HEK293 (cell line): ENCODE measurements around the gene UTP14C.
"Not testable (repeated sequence)": the region's sequence is repeated elsewhere in the genome, so short reads cannot be mapped to it uniquely, and the experiment has no call there.

Experiments
- CTCF ChIA-PET: fragments of 350-600 bp; formaldehyde crosslinking; extraction: SDS; loops from one replicate; lab custom pipeline; 2021; ENCODE audit warnings: antibody characterized with exemption; lab: Yijun Ruan, JAX
- POLR2A ChIA-PET: fragments of 300-600 bp; formaldehyde crosslinking; extraction: SDS; loops from one replicate; lab custom pipeline; 2020; ENCODE audit warnings: antibody characterized with exemption, inconsistent platforms; lab: Yijun Ruan, JAX
- H3K27ac ChIP-seq: fragments of 200-500 bp; sonication (Bioruptor generic); 2 replicates; pipeline ENCODE4 v1.5.1; 2014; ENCODE audit warnings: low read depth, low read length, control low read depth, inconsistent platforms; ENCODE audit errors: extremely low read depth
- H3K36me3 ChIP-seq, 2 experiments: fragments of 200-500 bp in 1 of 2; sonication (Bioruptor generic) in 1 of 2; 1 replicate in 1 of 2; 2 replicates in 1 of 2; pipeline ENCODE4 v1.5.1; 2014 to 2017; ENCODE audit warnings: inconsistent platforms in 2 of 2, low read length in 2 of 2; ENCODE audit not compliant: control insufficient read depth in 2 of 2, insufficient read depth in 1 of 2
- H3K4me1 ChIP-seq: fragments of 200-500 bp; sonication (Bioruptor generic); 2 replicates; pipeline ENCODE4 v1.5.1; 2014; ENCODE audit warnings: mild to moderate bottlenecking, low read length, inconsistent platforms; ENCODE audit not compliant: control insufficient read depth, insufficient read depth
- H3K4me3 ChIP-seq: 2 replicates; pipeline ENCODE4 v1.5.1; 2011; ENCODE audit warnings: low read depth, mild to moderate bottlenecking, control low read depth, low read length, moderate library complexity
- H3K9me3 ChIP-seq: fragments of 200-500 bp; sonication (Bioruptor generic); 2 replicates; pipeline ENCODE4 v1.5.1; 2014; ENCODE audit warnings: low read depth, low read length, inconsistent platforms; ENCODE audit not compliant: control insufficient read depth, insufficient read depth
- BCL6B ChIP-seq: fragments of 450-650 bp; formaldehyde crosslinking; IDR thresholded peaks from 2 replicates; pipeline ENCODE4 v1.5.1; 2017; ENCODE audit warnings: missing biosample characterization, missing genetic modification characterization
- MEIS1 ChIP-seq: sonication (generic); formaldehyde crosslinking; IDR thresholded peaks from 2 replicates; pipeline ENCODE4 v1.8.1; 2022; ENCODE audit warnings: missing genetic modification reagents, mild to moderate bottlenecking, borderline replicate concordance
- OSR2 ChIP-seq: fragments of 450-650 bp; formaldehyde crosslinking; IDR thresholded peaks from 2 replicates; pipeline ENCODE4 v1.5.1; 2016; ENCODE audit warnings: missing biosample characterization, missing genetic modification characterization
- PRDM1 ChIP-seq: fragments of 450-650 bp; formaldehyde crosslinking; IDR thresholded peaks from 2 replicates; pipeline ENCODE4; 2016; ENCODE audit warnings: missing biosample characterization, missing genetic modification characterization
- SP3 ChIP-seq: fragments of 450-650 bp; formaldehyde crosslinking; IDR thresholded peaks from 2 replicates; pipeline ENCODE4 v1.5.1; 2016; ENCODE audit warnings: missing biosample characterization, missing genetic modification characterization
- ZEB2 ChIP-seq: fragments of 450-650 bp; formaldehyde crosslinking; IDR thresholded peaks from 2 replicates; pipeline ENCODE4 v1.5.1; 2016; ENCODE audit warnings: missing biosample characterization, missing genetic modification characterization
- ZFP3 ChIP-seq: fragments of 450-650 bp; formaldehyde crosslinking; IDR thresholded peaks from 2 replicates; pipeline ENCODE4 v1.5.1; 2016; ENCODE audit warnings: low read depth, missing biosample characterization, missing genetic modification characterization
- ZNF114 ChIP-seq: fragments of 450-650 bp; formaldehyde crosslinking; IDR thresholded peaks from 2 replicates; pipeline ENCODE4 v1.5.0; 2017; ENCODE audit warnings: missing biosample characterization, missing genetic modification characterization
- ZNF140 ChIP-seq: fragments of 450-650 bp; formaldehyde crosslinking; IDR thresholded peaks from 2 replicates; pipeline ENCODE4 v1.5.1; 2016; ENCODE audit warnings: missing biosample characterization, missing genetic modification characterization
- ZNF16 ChIP-seq: fragments of 450-650 bp; formaldehyde crosslinking; IDR thresholded peaks from 2 replicates; pipeline ENCODE4 v1.5.1; 2016; ENCODE audit warnings: low read depth, missing biosample characterization, missing genetic modification characterization
- ZNF174 ChIP-seq: fragments of 450-650 bp; formaldehyde crosslinking; IDR thresholded peaks from 2 replicates; pipeline ENCODE4 v1.5.0; 2017; ENCODE audit warnings: missing biosample characterization, mild to moderate bottlenecking, missing genetic modification characterization
- ZNF221 ChIP-seq: fragments of 450-650 bp; formaldehyde crosslinking; IDR thresholded peaks from 2 replicates; pipeline ENCODE4 v1.5.1; 2017; ENCODE audit warnings: missing biosample characterization, missing genetic modification characterization, borderline replicate concordance
- ZNF239 ChIP-seq: fragments of 450-650 bp; formaldehyde crosslinking; IDR thresholded peaks from 2 replicates; pipeline ENCODE4 v1.5.1; 2016; ENCODE audit warnings: missing biosample characterization, missing genetic modification characterization
- ZNF341 ChIP-seq: fragments of 450-650 bp; formaldehyde crosslinking; IDR thresholded peaks from 2 replicates; pipeline ENCODE4; 2016; ENCODE audit warnings: low read depth, missing biosample characterization, missing genetic modification characterization
- ZNF510 ChIP-seq: fragments of 450-650 bp; formaldehyde crosslinking; IDR thresholded peaks from 2 replicates; pipeline ENCODE4 v1.5.1; 2018; ENCODE audit warnings: mild to moderate bottlenecking, missing genetic modification characterization, missing biosample characterization; ENCODE audit not compliant: insufficient replicate concordance
- ZNF621 ChIP-seq: fragments of 450-650 bp; formaldehyde crosslinking; IDR thresholded peaks from 2 replicates; pipeline ENCODE4 v1.5.1; 2017; ENCODE audit warnings: missing biosample characterization, missing genetic modification characterization
- ZNF623 ChIP-seq: fragments of 450-650 bp; formaldehyde crosslinking; IDR thresholded peaks from 2 replicates; pipeline ENCODE4 v1.5.1; 2016; ENCODE audit warnings: missing biosample characterization, missing genetic modification characterization
- ZNF626 ChIP-seq: fragments of 450-650 bp; sonication (Bioruptor Pico); formaldehyde crosslinking; IDR thresholded peaks from 2 replicates; pipeline ENCODE4 v1.5.1; 2018; ENCODE audit warnings: missing biosample characterization, missing genetic modification characterization, inconsistent platforms
- ZNF747 ChIP-seq: fragments of 450-650 bp; formaldehyde crosslinking; IDR thresholded peaks from 2 replicates; pipeline ENCODE4 v1.5.1; 2016; ENCODE audit warnings: missing biosample characterization, missing genetic modification characterization
- ZNF777 ChIP-seq: fragments of 450-650 bp; formaldehyde crosslinking; IDR thresholded peaks from 2 replicates; pipeline ENCODE4 v1.5.1; 2017; ENCODE audit warnings: missing biosample characterization, missing genetic modification characterization, borderline replicate concordance
- ZSCAN18 ChIP-seq: fragments of 450-650 bp; formaldehyde crosslinking; IDR thresholded peaks from 2 replicates; pipeline ENCODE4 v1.5.1; 2016; ENCODE audit warnings: missing biosample characterization, missing genetic modification characterization
- TF ChIP-seq, protein P1 (sequence below): fragments of 450-650 bp; formaldehyde crosslinking; IDR thresholded peaks from 2 replicates; pipeline ENCODE4 v1.5.0; 2017; ENCODE audit warnings: missing biosample characterization, missing genetic modification characterization, borderline replicate concordance
- TF ChIP-seq, protein P2 (sequence below): fragments of 450-650 bp; formaldehyde crosslinking; IDR thresholded peaks from 2 replicates; pipeline ENCODE4; 2016; ENCODE audit warnings: missing biosample characterization, missing genetic modification characterization
- TF ChIP-seq, protein P3 (sequence below): fragments of 450-650 bp; formaldehyde crosslinking; IDR thresholded peaks from 2 replicates; pipeline ENCODE4 v1.5.1; 2016; ENCODE audit warnings: missing biosample characterization, missing genetic modification characterization
- TF ChIP-seq, protein P4 (sequence below): fragments of 450-650 bp; formaldehyde crosslinking; IDR thresholded peaks from 2 replicates; pipeline ENCODE4 v1.5.1; 2016; ENCODE audit warnings: missing biosample characterization, missing genetic modification characterization

The UTP14C gene

GRCh38 chr13:52027832-52028231 lies 3.3 kb downstream of the UTP14C start:
- CTCF ChIA-PET, result no interaction called here
- POLR2A ChIA-PET, result interaction anchor here (0.7 kb wide), 1 partner anchor 26 kb away, joined by 3 read pairs; no protein-coding TSS in a partner anchor
- H3K36me3 ChIP-seq, result peaks cover 4 to 38% of the 10 kb centered on the region in 2 experiments; a peak in 2 of 3 replicates

GRCh38 chr13:52029569-52029968 lies 5.1 kb downstream of the UTP14C start:
- Histone ChIP-seq H3K4me1 (no peaks in the 10 kb centered on the region), H3K27ac (no peak overlapping the region), H3K4me3 (no peak overlapping the region), H3K9me3 (no peaks in the 10 kb centered on the region), H3K36me3 (peaks cover 4 to 25% of the 10 kb centered on the region in 2 experiments; a peak in 2 of 3 replicates)
- ChIA-PET POLR2A (interaction anchor here (0.9 kb wide), 1 partner anchor 17 kb away, joined by 4 read pairs; the partner anchor contains the start of gene ALG11), CTCF (interaction anchor here (0.7 kb wide), 2 partner anchors 59 to 293 kb away, joined by 3 to 4 read pairs; no protein-coding TSS in a partner anchor)
- TF ChIP-seq ZNF221 (tag by site-specific recombination) (no peak), SP3 (tag by site-specific recombination) (no peak), ZNF626 (tag by site-specific recombination) (no peak), PRDM1 (no peak), ZNF114 (tag by site-specific recombination) (no peak), ZNF621 (tag by site-specific recombination) (no peak), ZNF16 (no peak), MEIS1 (CRISPR knock-in tag) (no peak), ZNF623 (tag by site-specific recombination) (no peak), ZNF777 (no peak), ZNF747 (tag by site-specific recombination) (no peak), ZSCAN18 (tag by site-specific recombination) (no peak), ZNF510 (no peak), BCL6B (no peak), OSR2 (tag by site-specific recombination) (no peak)
- TF ChIP-seq, protein P1, sequence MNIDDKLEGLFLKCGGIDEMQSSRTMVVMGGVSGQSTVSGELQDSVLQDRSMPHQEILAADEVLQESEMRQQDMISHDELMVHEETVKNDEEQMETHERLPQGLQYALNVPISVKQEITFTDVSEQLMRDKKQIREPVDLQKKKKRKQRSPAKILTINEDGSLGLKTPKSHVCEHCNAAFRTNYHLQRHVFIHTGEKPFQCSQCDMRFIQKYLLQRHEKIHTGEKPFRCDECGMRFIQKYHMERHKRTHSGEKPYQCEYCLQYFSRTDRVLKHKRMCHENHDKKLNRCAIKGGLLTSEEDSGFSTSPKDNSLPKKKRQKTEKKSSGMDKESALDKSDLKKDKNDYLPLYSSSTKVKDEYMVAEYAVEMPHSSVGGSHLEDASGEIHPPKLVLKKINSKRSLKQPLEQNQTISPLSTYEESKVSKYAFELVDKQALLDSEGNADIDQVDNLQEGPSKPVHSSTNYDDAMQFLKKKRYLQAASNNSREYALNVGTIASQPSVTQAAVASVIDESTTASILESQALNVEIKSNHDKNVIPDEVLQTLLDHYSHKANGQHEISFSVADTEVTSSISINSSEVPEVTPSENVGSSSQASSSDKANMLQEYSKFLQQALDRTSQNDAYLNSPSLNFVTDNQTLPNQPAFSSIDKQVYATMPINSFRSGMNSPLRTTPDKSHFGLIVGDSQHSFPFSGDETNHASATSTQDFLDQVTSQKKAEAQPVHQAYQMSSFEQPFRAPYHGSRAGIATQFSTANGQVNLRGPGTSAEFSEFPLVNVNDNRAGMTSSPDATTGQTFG (tag by site-specific recombination), result no peak
- TF ChIP-seq, protein P2, sequence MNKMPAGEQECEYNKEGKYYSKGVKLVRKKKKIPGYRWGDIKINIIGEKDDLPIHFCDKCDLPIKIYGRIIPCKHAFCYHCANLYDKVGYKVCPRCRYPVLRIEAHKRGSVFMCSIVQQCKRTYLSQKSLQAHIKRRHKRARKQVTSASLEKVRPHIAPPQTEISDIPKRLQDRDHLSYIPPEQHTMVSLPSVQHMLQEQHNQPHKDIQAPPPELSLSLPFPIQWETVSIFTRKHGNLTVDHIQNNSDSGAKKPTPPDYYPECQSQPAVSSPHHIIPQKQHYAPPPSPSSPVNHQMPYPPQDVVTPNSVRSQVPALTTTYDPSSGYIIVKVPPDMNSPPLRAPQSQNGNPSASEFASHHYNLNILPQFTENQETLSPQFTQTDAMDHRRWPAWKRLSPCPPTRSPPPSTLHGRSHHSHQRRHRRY, result no peak
- TF ChIP-seq, protein P3, sequence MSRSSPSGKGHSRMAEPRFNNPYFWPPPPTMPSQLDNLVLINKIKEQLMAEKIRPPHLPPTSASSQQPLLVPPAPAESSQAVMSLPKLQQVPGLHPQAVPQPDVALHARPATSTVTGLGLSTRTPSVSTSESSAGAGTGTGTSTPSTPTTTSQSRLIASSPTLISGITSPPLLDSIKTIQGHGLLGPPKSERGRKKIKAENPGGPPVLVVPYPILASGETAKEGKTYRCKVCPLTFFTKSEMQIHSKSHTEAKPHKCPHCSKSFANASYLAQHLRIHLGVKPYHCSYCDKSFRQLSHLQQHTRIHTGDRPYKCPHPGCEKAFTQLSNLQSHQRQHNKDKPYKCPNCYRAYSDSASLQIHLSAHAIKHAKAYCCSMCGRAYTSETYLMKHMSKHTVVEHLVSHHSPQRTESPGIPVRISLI (tag by site-specific recombination), result no peak

More at GRCh38 chr13:52027832-52028231, 3.3 kb downstream of the UTP14C start:
- Histone ChIP-seq H3K9me3 (no peaks in the 10 kb centered on the region), H3K4me1 (no peaks in the 10 kb centered on the region), H3K27ac (no peak overlapping the region), H3K4me3 (no peak overlapping the region)
- TF ChIP-seq ZFP3 (tag by site-specific recombination), result no peak
- TF ChIP-seq ZNF239 (tag by site-specific recombination), result no peak
- TF ChIP-seq ZNF140, result no peak
- TF ChIP-seq, protein P4, sequence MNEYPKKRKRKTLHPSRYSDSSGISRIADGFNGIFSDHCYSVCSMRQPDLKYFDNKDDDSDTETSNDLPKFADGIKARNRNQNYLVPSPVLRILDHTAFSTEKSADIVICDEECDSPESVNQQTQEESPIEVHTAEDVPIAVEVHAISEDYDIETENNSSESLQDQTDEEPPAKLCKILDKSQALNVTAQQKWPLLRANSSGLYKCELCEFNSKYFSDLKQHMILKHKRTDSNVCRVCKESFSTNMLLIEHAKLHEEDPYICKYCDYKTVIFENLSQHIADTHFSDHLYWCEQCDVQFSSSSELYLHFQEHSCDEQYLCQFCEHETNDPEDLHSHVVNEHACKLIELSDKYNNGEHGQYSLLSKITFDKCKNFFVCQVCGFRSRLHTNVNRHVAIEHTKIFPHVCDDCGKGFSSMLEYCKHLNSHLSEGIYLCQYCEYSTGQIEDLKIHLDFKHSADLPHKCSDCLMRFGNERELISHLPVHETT (tag by site-specific recombination), result no peak
- TF ChIP-seq ZEB2 (tag by site-specific recombination), result no peak
- no peak for TF ChIP-seq ZNF174 (tag by site-specific recombination)
- TF ChIP-seq ZNF341 (tag by site-specific recombination), result no peak

- H3K9me3 ChIP-seq, H3K27ac ChIP-seq, H3K4me1 ChIP-seq, H3K4me3 ChIP-seq, POLR2A ChIA-PET: not testable (repeated sequence)
- CTCF ChIA-PET, result interaction anchor here (0.7 kb wide), 1 partner anchor 58 kb away, joined by 3 read pairs; no protein-coding TSS in a partner anchor
- H3K36me3 ChIP-seq, result peaks cover 4 to 17% of the 10 kb centered on the region in 2 experiments; a peak in 2 of 3 replicates
Measured at GRCh38 chr13:52030401-52030800, 5.9 kb downstream of the UTP14C start.
